HCT116 (cell line): ENCODE measurements around the gene PRG2.

Source experiments
- CEBPB ChIP-seq: IDR thresholded peaks from 2 replicates; pipeline ENCODE4 v1.6.1; 2012; ENCODE audit warnings: low read depth
- EZH2 ChIP-seq: fragments of 200-600 bp; sonication (generic); IDR thresholded peaks from 2 replicates; pipeline ENCODE4 v1.6.1; 2017; ENCODE audit warnings: antibody characterized with exemption, mixed run types
- POLR2A ChIP-seq: IDR thresholded peaks from 2 replicates; pipeline ENCODE4 v1.7.0; 2011; ENCODE audit warnings: borderline replicate concordance; ENCODE audit not compliant: insufficient read depth, insufficient read length; ENCODE audit errors: extremely low read depth
- POLR2AphosphoS5 ChIP-seq: IDR thresholded peaks from 2 replicates; pipeline ENCODE4 v1.6.1; 2011; ENCODE audit warnings: mild to moderate bottlenecking, low read depth, low read length, moderate library complexity
- SIN3A ChIP-seq: IDR thresholded peaks from 2 replicates; pipeline ENCODE4 v1.6.1; 2012; ENCODE audit warnings: low read depth
- SRF ChIP-seq: IDR thresholded peaks from 2 replicates; pipeline ENCODE4 v1.6.1; 2012; ENCODE audit warnings: low read depth
- TCF7L2 ChIP-seq: IDR thresholded peaks from 2 replicates; pipeline ENCODE4 v1.7.0; 2011; ENCODE audit warnings: borderline replicate concordance, inconsistent platforms; ENCODE audit not compliant: insufficient read depth, insufficient read length; ENCODE audit errors: extremely low read depth
- YY1 ChIP-seq: IDR thresholded peaks from 2 replicates; pipeline ENCODE4 v1.6.1; 2011; ENCODE audit warnings: low read length, low read depth, moderate library complexity, mild to moderate bottlenecking; ENCODE audit not compliant: insufficient replicate concordance; ENCODE audit errors: extremely low read depth
- TF ChIP-seq, protein P1 (sequence below), 3 experiments: fragments of 200-600 bp in 1 of 3; sonication (generic) in 1 of 3; IDR thresholded peaks in 2 of 3; conservative IDR thresholded peaks in 1 of 3; 2 replicates each; pipeline ENCODE4 v1.5.1; 2012 to 2017; ENCODE audit warnings: low read depth in 2 of 3, low read length in 2 of 3, antibody characterized with exemption in 1 of 3, borderline replicate concordance in 1 of 3, control low read depth in 1 of 3, mild to moderate bottlenecking in 1 of 3, mixed read lengths in 1 of 3, mixed run types in 1 of 3, moderate library complexity in 1 of 3; ENCODE audit not compliant: insufficient read depth in 1 of 3

DNA sequence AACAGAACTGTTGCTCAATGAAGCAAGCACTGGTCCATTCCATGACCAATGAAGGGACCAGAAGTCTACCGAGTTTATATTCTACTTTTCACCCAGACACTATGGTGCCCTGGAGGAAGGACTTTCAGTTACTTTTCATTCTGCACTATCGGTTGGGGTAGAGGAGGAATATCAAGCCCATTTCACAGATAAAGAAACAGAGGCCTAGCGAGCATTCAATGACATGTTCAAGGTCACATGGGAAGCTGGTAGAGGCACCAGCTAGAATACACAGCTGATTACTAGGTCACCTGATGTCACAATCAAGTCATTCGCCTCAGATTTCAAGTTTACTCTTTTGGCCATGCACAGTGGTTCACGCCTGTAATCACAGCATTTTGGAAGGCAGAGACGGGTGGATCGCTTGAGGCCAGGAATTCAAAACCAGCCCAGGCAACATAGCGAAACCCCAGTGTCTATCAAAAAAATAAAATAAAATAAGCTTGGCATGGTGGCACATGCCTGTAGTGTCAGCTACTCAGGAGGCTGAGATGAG lies 17.6 kb upstream of the PRG2 start:
- TF ChIP-seq, protein P1, sequence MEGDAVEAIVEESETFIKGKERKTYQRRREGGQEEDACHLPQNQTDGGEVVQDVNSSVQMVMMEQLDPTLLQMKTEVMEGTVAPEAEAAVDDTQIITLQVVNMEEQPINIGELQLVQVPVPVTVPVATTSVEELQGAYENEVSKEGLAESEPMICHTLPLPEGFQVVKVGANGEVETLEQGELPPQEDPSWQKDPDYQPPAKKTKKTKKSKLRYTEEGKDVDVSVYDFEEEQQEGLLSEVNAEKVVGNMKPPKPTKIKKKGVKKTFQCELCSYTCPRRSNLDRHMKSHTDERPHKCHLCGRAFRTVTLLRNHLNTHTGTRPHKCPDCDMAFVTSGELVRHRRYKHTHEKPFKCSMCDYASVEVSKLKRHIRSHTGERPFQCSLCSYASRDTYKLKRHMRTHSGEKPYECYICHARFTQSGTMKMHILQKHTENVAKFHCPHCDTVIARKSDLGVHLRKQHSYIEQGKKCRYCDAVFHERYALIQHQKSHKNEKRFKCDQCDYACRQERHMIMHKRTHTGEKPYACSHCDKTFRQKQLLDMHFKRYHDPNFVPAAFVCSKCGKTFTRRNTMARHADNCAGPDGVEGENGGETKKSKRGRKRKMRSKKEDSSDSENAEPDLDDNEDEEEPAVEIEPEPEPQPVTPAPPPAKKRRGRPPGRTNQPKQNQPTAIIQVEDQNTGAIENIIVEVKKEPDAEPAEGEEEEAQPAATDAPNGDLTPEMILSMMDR (IDR thresholded peaks at IDR 0.05 in 2 of 3, conservative IDR thresholded peaks at IDR 0.05 in 1 of 3; ENCODE audit: borderline replicate concordance in 1 of 3, insufficient read depth in 1 of 3, low read depth in 2 of 3, low read length in 2 of 3): no peak
- TF ChIP-seq YY1: no peak
- no peak for TF ChIP-seq CEBPB
- TF ChIP-seq SIN3A: no peak
- no peak for TF ChIP-seq EZH2
- TF ChIP-seq POLR2AphosphoS5: no peak
- no peak for TF ChIP-seq POLR2A
- TF ChIP-seq SRF: no peak
- TF ChIP-seq TCF7L2: no peak
